WTC11 (cell line): ENCODE data around the gene HLA-A. TPM values are rescaled to one million over a fixed set of nuclear protein-coding genes. Genes with fewer than 3 reads are reported as not detected.

ENCODE experiments used
- ATAC-seq: fragments of 200-7000 bp; cut with Tn5 transposase; 2 replicates; pipeline ENCODE4 v1.10.0; 2021; ENCODE audit warnings: mild to moderate bottlenecking, moderate library complexity
- CTCF ChIA-PET: fragments of 300-600 bp; sonication (Branson Sonifier 250); formaldehyde crosslinking; loops from one replicate; lab custom pipeline; 2021; ENCODE audit warnings: antibody characterized with exemption; lab: Charles Lee
- POLR2A ChIA-PET: fragments of 350-600 bp; sonication (Branson Sonifier 250); formaldehyde crosslinking; loops from one replicate; lab custom pipeline; 2021; ENCODE audit warnings: antibody characterized with exemption; lab: Charles Lee
- DNase-seq: peaks from one replicate; pipeline ENCODE4 v3.0.0; 2021; ENCODE audit warnings: low spot score
- H3K27ac Mint-ChIP-seq: 2 replicates; pipeline ENCODE4 v1.8.0; 2021; ENCODE audit warnings: mixed read lengths
- H3K27me3 Mint-ChIP-seq: 2 replicates; pipeline ENCODE4 v1.8.0; 2021; ENCODE audit warnings: low read depth, mild to moderate bottlenecking, moderate library complexity, mixed read lengths
- H3K36me3 Mint-ChIP-seq: 2 replicates; pipeline ENCODE4 v1.8.0; 2021; ENCODE audit warnings: mixed read lengths
- H3K4me1 Mint-ChIP-seq: 2 replicates; pipeline ENCODE4 v1.8.0; 2022; ENCODE audit warnings: mixed read lengths
- H3K4me3 Mint-ChIP-seq: 2 replicates; pipeline ENCODE4 v1.8.0; 2021; ENCODE audit warnings: mild to moderate bottlenecking, moderate library complexity, mixed read lengths
- H3K9me3 Mint-ChIP-seq: 2 replicates; pipeline ENCODE4 v1.8.0; 2021; ENCODE audit warnings: mixed read lengths
- ATF6 ChIP-seq: sonication (generic); formaldehyde crosslinking; IDR thresholded peaks from 2 replicates; pipeline ENCODE4 v1.8.1; 2023; ENCODE audit warnings: mild to moderate bottlenecking, missing genetic modification reagents
- CBFB ChIP-seq: sonication (generic); formaldehyde crosslinking; IDR thresholded peaks from 2 replicates; pipeline ENCODE4 v1.8.1; 2022; ENCODE audit warnings: mild to moderate bottlenecking, low read depth, missing genetic modification reagents
- ELF4 ChIP-seq: sonication (generic); formaldehyde crosslinking; IDR thresholded peaks from 2 replicates; pipeline ENCODE4 v1.8.1; 2022; ENCODE audit warnings: low read depth, mild to moderate bottlenecking, moderate library complexity, missing genetic modification reagents
- ESRRA ChIP-seq: sonication (generic); formaldehyde crosslinking; IDR thresholded peaks from 2 replicates; pipeline ENCODE4 v1.8.1; 2022; ENCODE audit warnings: mild to moderate bottlenecking, missing genetic modification reagents, borderline replicate concordance
- FOXJ3 ChIP-seq: sonication (generic); formaldehyde crosslinking; IDR thresholded peaks from 2 replicates; pipeline ENCODE4 v1.9.0; 2021; ENCODE audit warnings: missing genetic modification reagents, mild to moderate bottlenecking, borderline replicate concordance
- FOXP1 ChIP-seq: sonication (generic); formaldehyde crosslinking; IDR thresholded peaks from 2 replicates; pipeline ENCODE4 v1.8.0; 2022; ENCODE audit warnings: missing genetic modification reagents, mild to moderate bottlenecking, moderate library complexity, borderline replicate concordance
- GABPB1 ChIP-seq: sonication (generic); formaldehyde crosslinking; IDR thresholded peaks from 2 replicates; pipeline ENCODE4 v1.8.1; 2023; ENCODE audit warnings: mild to moderate bottlenecking, missing genetic modification reagents
- IRF1 ChIP-seq: sonication (generic); formaldehyde crosslinking; IDR thresholded peaks from 2 replicates; pipeline ENCODE4 v1.8.0; 2023; ENCODE audit warnings: missing genetic modification reagents
- NFE2L1 ChIP-seq: sonication (generic); formaldehyde crosslinking; IDR thresholded peaks from 2 replicates; pipeline ENCODE4 v1.8.1; 2023; ENCODE audit warnings: missing genetic modification reagents
- NR1H2 ChIP-seq: sonication (generic); formaldehyde crosslinking; IDR thresholded peaks from 2 replicates; pipeline ENCODE4 v1.9.0; 2021; ENCODE audit warnings: mild to moderate bottlenecking, moderate library complexity, missing genetic modification reagents
- OVOL2 ChIP-seq: fragments of 250-450 bp; sonication (Bioruptor Pico); IDR thresholded peaks from 2 replicates; pipeline ENCODE4 v1.9.0; 2021; ENCODE audit warnings: mild to moderate bottlenecking, borderline replicate concordance
- SMAD3 ChIP-seq: sonication (generic); formaldehyde crosslinking; IDR thresholded peaks from 2 replicates; pipeline ENCODE4 v1.8.0; 2022; ENCODE audit warnings: missing genetic modification reagents, mild to moderate bottlenecking, borderline replicate concordance
- TCF7 ChIP-seq: sonication (generic); formaldehyde crosslinking; IDR thresholded peaks from 2 replicates; pipeline ENCODE4 v1.8.0; 2022; ENCODE audit warnings: mild to moderate bottlenecking, low read depth, missing genetic modification reagents, moderate library complexity
- TEAD1 ChIP-seq: sonication (generic); formaldehyde crosslinking; IDR thresholded peaks from 2 replicates; pipeline ENCODE4 v1.8.0; 2022; ENCODE audit warnings: mild to moderate bottlenecking, missing genetic modification reagents
- ZBTB21 ChIP-seq: sonication (generic); formaldehyde crosslinking; IDR thresholded peaks from 2 replicates; pipeline ENCODE4 v1.8.1; 2023; ENCODE audit warnings: mild to moderate bottlenecking, missing genetic modification reagents, borderline replicate concordance
- ZBTB43 ChIP-seq: sonication (generic); formaldehyde crosslinking; IDR thresholded peaks from 2 replicates; pipeline ENCODE4 v1.8.1; 2023; ENCODE audit warnings: mild to moderate bottlenecking, missing genetic modification reagents
- ZNF232 ChIP-seq: sonication (generic); formaldehyde crosslinking; IDR thresholded peaks from 2 replicates; pipeline ENCODE4 v1.8.0; 2022; ENCODE audit warnings: mild to moderate bottlenecking, missing genetic modification reagents
- total RNA-seq: library from RNA; stranded (reverse); gene quantifications from 3 replicates; pipeline ENCODE4 v1.2.3, GENCODE V29; 2021
- TF ChIP-seq, protein P1 (sequence below): sonication (generic); formaldehyde crosslinking; IDR thresholded peaks from 2 replicates; pipeline ENCODE4 v1.8.1; 2023; ENCODE audit warnings: mild to moderate bottlenecking, missing genetic modification reagents, moderate library complexity
- TF ChIP-seq, protein P2 (sequence below): sonication (generic); formaldehyde crosslinking; IDR thresholded peaks from 2 replicates; pipeline ENCODE4 v1.8.1; 2022; ENCODE audit warnings: mild to moderate bottlenecking, moderate library complexity, missing genetic modification reagents
- TF ChIP-seq, protein P3 (sequence below): sonication (generic); formaldehyde crosslinking; IDR thresholded peaks from 2 replicates; pipeline ENCODE4 v1.8.0; 2023; ENCODE audit warnings: missing genetic modification reagents, mild to moderate bottlenecking, borderline replicate concordance
- TF ChIP-seq, protein P4 (sequence below): sonication (generic); formaldehyde crosslinking; IDR thresholded peaks from 2 replicates; pipeline ENCODE4 v1.8.1; 2022; ENCODE audit warnings: low read depth, mild to moderate bottlenecking, moderate library complexity, missing genetic modification reagents, borderline replicate concordance
- TF ChIP-seq, protein P5 (sequence below): sonication (generic); formaldehyde crosslinking; conservative IDR thresholded peaks from 2 replicates; pipeline ENCODE4 v1.8.1; 2022; ENCODE audit warnings: mild to moderate bottlenecking, missing genetic modification reagents

Gene HLA-A
- total RNA-seq, 1 experiment from 2014 or later: 93.2 TPM

GRCh38 chr6:29948277-29948676 is 5.9 kb downstream of the HLA-A start:
- H3K9me3 Mint-ChIP-seq: no peaks in the 10 kb centered on the region
- TF ChIP-seq ATF6: no peak
- no peak for TF ChIP-seq GABPB1 (CRISPR knock-in tag)
- no peak for TF ChIP-seq CBFB (CRISPR knock-in tag)
- no peak for TF ChIP-seq FOXJ3 (CRISPR knock-in tag)
- TF ChIP-seq, protein P1, sequence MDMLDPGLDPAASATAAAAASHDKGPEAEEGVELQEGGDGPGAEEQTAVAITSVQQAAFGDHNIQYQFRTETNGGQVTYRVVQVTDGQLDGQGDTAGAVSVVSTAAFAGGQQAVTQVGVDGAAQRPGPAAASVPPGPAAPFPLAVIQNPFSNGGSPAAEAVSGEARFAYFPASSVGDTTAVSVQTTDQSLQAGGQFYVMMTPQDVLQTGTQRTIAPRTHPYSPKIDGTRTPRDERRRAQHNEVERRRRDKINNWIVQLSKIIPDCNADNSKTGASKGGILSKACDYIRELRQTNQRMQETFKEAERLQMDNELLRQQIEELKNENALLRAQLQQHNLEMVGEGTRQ (CRISPR knock-in tag): no peak
- H3K27ac Mint-ChIP-seq: no peak overlapping the region
- peaks cover 25% of the 10 kb centered on the region for H3K36me3 Mint-ChIP-seq
- ATAC-seq: no peak
- peaks cover 40% of the 10 kb centered on the region for H3K27me3 Mint-ChIP-seq
- ChIA-PET POLR2A (no interaction called here), CTCF (interaction anchor here (0.6 kb wide), 1 partner anchor 711 kb away, joined by 4 read pairs; no protein-coding TSS in a partner anchor)
- 0 out of 2 replicates have a peak, but pooled peaks cover 3% of the 10 kb centered on the region for H3K4me1 Mint-ChIP-seq
- no peak overlapping the region for H3K4me3 Mint-ChIP-seq
- no peak for DNase-seq

- ATAC-seq: no peak
- POLR2A ChIA-PET: no interaction called here
- TF ChIP-seq TCF7: no peak
- TF ChIP-seq FOXP1 (CRISPR knock-in tag): no peak
- no peak for TF ChIP-seq SMAD3
- TF ChIP-seq ZNF232 (CRISPR knock-in tag): no peak
- no peak for TF ChIP-seq ZBTB21
- TF ChIP-seq ZBTB43 (CRISPR knock-in tag): no peak
- TF ChIP-seq TEAD1: no peak
- TF ChIP-seq, protein P2, sequence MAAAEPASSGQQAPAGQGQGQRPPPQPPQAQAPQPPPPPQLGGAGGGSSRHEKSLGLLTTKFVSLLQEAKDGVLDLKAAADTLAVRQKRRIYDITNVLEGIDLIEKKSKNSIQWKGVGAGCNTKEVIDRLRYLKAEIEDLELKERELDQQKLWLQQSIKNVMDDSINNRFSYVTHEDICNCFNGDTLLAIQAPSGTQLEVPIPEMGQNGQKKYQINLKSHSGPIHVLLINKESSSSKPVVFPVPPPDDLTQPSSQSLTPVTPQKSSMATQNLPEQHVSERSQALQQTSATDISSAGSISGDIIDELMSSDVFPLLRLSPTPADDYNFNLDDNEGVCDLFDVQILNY (CRISPR knock-in tag): no peak
- no peak for TF ChIP-seq ESRRA (CRISPR knock-in tag)
- no peak for TF ChIP-seq ELF4
- no peak for TF ChIP-seq CBFB (CRISPR knock-in tag)
- TF ChIP-seq NFE2L1 (CRISPR knock-in tag): no peak
- Mint-ChIP-seq H3K4me1 (no peaks in the 10 kb centered on the region), H3K9me3 (no peaks in the 10 kb centered on the region), H3K27me3 (peaks cover 23% of the 10 kb centered on the region), H3K27ac (no peak overlapping the region), H3K4me3 (no peak overlapping the region), H3K36me3 (peaks cover 14% of the 10 kb centered on the region)
- no peak for DNase-seq
- CTCF ChIA-PET: no interaction called here
These were observed 7.6 kb downstream of the HLA-A start for GRCh38 chr6:29949934-29950333.

DNA sequence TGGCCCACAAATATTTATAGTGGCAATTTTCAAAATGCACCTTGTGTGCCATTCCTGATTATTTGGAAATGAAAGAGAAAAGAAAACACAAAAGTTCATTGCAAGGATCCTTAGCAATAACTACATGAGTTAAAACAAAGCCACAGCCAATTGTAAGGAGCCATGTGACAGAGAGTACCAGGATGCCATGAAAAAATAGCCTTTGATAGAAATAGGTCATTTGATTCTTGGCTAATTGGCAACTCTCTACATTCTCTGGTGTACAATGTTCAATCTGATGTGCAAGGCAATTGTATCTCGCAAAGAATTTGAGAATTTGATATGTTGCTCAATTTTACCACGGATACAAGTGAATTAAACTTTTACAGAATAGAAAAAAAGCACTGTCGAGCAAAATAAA is 9.6 kb downstream of the HLA-A start:
- H3K27me3 Mint-ChIP-seq: peaks cover 11% of the 10 kb centered on the region
- no peak overlapping the region for H3K27ac Mint-ChIP-seq
- ChIA-PET CTCF (no interaction called here), POLR2A (no interaction called here)
- DNase-seq (no peak), ATAC-seq (no peak)
- no peaks in the 10 kb centered on the region for H3K9me3 Mint-ChIP-seq
- no peaks in the 10 kb centered on the region for H3K36me3 Mint-ChIP-seq
- no peaks in the 10 kb centered on the region for H3K4me1 Mint-ChIP-seq
- H3K4me3 Mint-ChIP-seq: no peak overlapping the region
- TF ChIP-seq, protein P3, sequence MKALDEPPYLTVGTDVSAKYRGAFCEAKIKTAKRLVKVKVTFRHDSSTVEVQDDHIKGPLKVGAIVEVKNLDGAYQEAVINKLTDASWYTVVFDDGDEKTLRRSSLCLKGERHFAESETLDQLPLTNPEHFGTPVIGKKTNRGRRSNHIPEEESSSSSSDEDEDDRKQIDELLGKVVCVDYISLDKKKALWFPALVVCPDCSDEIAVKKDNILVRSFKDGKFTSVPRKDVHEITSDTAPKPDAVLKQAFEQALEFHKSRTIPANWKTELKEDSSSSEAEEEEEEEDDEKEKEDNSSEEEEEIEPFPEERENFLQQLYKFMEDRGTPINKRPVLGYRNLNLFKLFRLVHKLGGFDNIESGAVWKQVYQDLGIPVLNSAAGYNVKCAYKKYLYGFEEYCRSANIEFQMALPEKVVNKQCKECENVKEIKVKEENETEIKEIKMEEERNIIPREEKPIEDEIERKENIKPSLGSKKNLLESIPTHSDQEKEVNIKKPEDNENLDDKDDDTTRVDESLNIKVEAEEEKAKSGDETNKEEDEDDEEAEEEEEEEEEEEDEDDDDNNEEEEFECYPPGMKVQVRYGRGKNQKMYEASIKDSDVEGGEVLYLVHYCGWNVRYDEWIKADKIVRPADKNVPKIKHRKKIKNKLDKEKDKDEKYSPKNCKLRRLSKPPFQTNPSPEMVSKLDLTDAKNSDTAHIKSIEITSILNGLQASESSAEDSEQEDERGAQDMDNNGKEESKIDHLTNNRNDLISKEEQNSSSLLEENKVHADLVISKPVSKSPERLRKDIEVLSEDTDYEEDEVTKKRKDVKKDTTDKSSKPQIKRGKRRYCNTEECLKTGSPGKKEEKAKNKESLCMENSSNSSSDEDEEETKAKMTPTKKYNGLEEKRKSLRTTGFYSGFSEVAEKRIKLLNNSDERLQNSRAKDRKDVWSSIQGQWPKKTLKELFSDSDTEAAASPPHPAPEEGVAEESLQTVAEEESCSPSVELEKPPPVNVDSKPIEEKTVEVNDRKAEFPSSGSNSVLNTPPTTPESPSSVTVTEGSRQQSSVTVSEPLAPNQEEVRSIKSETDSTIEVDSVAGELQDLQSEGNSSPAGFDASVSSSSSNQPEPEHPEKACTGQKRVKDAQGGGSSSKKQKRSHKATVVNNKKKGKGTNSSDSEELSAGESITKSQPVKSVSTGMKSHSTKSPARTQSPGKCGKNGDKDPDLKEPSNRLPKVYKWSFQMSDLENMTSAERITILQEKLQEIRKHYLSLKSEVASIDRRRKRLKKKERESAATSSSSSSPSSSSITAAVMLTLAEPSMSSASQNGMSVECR: no peak
- no peak for TF ChIP-seq OVOL2 (CRISPR knock-in tag)
- TF ChIP-seq, protein P4, sequence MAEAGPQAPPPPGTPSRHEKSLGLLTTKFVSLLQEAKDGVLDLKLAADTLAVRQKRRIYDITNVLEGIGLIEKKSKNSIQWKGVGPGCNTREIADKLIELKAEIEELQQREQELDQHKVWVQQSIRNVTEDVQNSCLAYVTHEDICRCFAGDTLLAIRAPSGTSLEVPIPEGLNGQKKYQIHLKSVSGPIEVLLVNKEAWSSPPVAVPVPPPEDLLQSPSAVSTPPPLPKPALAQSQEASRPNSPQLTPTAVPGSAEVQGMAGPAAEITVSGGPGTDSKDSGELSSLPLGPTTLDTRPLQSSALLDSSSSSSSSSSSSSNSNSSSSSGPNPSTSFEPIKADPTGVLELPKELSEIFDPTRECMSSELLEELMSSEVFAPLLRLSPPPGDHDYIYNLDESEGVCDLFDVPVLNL (CRISPR knock-in tag): no peak
- TF ChIP-seq IRF1: no peak
- TF ChIP-seq NR1H2 (CRISPR knock-in tag): no peak
- TF ChIP-seq, protein P5, sequence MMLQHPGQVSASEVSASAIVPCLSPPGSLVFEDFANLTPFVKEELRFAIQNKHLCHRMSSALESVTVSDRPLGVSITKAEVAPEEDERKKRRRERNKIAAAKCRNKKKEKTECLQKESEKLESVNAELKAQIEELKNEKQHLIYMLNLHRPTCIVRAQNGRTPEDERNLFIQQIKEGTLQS (CRISPR knock-in tag): no peak
